Activated CD8-positive, alpha-beta memory T cell treated with anti-CD3 and anti-CD28 coated beads for 1 hour (primary cell): ENCODE measurements around the gene BAIAP2.

ENCODE experiments used
- DNase-seq, 2 donors: peaks; one replicate each; pipeline ENCODE4 v3.0.0-alpha.2; 2020; ENCODE audit warnings: low read depth in 1 of 2; ENCODE audit errors: extremely low read depth in 1 of 2

BAIAP2 gene, protein sequence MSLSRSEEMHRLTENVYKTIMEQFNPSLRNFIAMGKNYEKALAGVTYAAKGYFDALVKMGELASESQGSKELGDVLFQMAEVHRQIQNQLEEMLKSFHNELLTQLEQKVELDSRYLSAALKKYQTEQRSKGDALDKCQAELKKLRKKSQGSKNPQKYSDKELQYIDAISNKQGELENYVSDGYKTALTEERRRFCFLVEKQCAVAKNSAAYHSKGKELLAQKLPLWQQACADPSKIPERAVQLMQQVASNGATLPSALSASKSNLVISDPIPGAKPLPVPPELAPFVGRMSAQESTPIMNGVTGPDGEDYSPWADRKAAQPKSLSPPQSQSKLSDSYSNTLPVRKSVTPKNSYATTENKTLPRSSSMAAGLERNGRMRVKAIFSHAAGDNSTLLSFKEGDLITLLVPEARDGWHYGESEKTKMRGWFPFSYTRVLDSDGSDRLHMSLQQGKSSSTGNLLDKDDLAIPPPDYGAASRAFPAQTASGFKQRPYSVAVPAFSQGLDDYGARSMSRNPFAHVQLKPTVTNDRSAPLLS

DNA sequence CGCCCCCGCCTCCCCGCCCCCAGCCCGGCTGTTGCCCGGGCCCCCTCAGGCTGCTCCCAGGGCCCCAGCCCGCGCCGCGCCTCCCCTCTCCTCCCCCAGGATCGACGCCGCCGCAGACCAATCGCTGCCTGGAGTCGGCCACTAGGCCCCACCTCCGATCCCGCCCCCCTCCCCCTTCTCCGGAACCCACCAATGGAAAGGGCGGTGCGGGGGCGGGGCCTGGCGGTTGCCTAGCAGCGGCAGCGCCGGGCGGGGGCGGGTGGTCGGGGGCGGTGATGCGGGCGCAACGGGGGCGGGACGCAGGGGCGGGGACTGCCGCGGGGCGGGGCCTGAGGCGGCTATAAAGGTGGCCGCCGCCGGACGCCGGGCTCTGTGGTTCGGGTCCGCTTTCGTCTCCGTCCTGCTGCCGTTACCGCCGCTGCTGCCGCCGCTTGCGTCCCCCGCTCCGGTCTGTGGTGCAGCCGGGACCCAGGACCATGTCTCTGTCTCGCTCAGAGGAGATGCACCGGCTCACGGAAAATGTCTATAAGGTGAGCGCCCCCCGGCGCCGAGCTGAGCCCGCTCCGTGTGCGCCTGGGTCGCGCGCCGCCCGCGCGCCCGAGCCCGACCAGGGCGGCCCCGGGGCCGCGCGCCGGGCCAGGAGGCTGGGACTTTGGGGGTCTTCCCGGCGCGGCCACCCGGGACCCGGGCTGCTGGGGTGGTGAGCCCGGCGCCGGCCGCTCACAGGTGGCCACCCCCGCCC, at the start of gene BAIAP2:
Gene BAIAP2, plus strand, starts transcription at position 373 of the 742 bp plus-strand sequence. Its CDS starts 104 bp downstream, at position 477.
- peak; percentile 96 to 99 for DNase-seq

DNA sequence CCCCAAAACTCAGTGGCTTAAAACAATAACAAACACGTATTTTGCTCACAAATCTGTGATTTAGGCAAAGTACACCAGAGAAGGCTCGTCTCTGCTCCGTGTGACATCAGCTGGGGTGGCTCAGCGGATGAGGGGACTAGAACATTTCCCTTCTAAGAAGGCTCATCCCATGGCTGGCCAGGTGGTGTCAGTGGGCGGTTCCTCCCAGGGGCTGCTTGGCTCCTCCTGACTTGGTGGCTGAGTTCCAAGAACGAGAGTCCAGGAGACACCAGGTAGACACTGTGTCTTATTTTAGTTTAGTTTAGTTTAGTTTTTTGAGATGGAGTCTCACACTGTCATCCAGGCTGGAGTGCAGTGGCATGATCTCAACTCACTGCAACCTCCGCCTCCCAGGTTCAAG, 48.9 kb upstream of the BAIAP2 start:
- no peak for DNase-seq

DNA sequence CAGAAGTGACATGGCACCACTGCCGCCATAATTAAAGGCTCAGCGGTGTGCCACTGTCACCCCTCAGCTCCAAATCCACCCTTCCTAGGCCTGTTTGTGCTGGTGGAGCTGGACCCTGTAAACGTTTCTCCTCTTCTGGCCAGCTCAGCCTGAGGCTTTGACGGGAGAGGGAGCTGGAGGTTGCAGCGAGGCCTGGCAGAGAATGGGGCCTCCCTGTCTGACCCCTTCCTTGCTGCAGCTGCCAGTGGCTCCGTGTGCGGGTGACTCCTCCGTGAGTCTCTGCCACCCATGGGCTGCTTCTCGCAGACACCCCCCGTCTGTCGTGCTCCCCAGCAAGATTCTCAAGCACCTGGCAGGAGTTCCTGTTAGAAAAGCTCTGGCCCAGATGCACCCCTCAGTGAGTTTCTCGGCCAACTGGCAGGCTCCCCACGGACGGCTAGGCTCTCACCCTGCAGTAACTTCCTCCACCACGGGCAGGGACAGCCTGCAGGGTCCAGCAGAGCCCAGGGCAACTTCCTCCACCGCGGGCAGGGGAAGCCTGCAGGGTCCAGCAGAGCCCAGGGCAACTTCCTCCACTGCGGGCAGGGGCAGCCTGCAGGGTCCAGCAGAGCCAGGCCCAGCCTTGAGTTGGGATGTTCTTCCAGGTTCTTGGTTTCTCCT, 48.0 kb upstream of the BAIAP2 start:
- no peak for DNase-seq

DNA sequence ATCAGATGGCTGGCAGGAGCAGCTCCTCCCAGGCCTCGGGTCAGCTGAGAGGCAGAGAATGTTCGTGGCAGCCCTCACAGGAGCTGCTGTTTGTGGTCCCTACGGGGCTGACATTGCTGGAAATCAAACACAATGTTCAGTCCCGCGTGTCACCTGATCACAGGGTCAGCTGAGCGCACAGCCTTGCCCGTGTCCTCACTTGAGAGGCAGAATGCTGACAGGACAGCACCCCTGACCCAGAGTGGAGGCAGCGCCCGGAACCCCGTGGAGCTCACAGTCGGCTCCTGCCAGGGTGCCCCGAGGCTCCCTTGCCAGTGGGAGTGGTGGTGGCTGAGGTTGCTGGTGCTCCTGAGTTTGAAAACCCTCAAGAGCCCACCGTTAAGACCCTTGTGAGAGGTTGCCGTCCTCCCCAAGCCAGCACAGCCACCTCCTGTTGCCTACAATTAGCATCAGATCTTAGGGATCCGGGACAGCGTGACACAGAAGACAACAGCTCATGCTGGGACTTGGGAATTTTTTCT, 47.0 kb upstream of the BAIAP2 start:
- DNase-seq, result no peak

DNA sequence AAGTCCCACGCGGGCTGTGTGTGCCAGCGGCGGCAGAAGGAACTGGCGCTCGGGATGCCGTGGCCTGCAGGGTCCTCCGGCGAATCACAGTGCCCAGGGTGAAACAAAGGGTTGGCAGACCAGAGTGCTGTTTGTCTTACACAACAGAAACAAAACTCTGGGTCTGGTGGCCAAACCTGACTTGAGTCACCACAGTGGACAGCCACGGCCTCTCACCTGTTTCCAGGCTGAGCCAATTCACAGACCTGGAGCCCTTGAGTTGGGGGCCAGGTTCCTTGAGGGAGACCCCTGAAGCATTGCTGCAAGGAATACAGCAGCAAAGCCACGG, 45.4 kb upstream of the BAIAP2 start:
- no peak for DNase-seq

DNA sequence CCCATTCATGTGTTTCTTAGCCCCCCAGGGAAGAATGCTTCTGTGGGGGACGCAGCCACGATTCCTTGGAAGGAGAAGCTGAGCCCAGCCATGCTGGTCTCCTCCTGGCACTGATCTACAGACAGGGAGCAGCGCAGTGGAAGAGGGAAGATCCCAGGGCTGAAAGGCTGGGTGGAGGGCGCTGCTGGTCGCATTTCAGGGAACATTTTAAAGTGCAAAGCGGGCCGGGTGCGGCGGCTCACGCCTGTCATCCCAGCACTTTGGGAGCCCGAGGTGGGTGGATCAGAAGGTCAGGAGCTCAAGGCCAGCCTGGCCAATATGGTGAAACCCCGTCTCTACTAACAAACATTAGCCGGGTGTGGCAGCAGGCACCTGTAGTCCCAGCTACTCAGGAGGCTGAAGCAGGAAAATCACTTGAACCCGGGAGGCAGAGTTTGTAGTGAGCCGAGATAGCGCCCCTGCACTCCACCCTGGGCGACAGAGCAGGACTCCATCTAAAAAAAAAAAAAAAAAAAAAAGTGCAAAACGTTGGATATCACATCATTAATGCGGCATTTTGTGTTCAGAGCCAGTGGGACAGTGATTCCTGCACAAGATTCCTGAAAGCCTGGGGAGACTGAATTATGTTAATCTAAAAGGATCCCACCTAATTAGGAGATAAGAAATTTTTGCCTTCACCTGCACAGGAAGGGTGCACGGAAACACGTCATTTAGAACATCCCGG, 43.9 kb upstream of the BAIAP2 start:
- no peak for DNase-seq

DNA sequence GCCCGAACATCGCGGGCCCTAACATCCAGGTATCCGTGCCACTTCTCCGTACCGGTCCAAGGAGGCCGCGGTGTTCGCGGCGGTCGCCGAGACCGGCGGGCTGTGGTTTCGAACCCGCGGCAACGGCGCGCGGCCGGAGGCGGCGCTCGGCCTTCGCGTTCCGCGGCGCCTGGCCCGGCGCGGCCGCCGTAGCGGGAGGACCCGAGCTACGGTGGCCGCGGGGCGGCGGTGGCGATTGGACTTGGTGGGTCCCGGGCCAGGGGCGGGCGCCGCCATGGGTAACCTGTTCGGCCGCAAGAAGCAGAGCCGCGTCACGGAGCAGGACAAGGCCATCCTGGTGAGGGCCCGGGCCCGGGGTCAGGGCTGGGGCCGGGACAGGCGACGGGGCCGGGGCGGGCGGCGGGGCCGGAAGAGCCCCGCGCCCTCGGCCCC, 43.3 kb upstream of the BAIAP2 start, which contains the start of gene CHMP6:
Gene CHMP6, plus strand, starts transcription at position 197 of the 432 bp plus-strand sequence. Its CDS starts 78 bp downstream, at position 275.
- peak; percentile 26 to 60 for DNase-seq

DNA sequence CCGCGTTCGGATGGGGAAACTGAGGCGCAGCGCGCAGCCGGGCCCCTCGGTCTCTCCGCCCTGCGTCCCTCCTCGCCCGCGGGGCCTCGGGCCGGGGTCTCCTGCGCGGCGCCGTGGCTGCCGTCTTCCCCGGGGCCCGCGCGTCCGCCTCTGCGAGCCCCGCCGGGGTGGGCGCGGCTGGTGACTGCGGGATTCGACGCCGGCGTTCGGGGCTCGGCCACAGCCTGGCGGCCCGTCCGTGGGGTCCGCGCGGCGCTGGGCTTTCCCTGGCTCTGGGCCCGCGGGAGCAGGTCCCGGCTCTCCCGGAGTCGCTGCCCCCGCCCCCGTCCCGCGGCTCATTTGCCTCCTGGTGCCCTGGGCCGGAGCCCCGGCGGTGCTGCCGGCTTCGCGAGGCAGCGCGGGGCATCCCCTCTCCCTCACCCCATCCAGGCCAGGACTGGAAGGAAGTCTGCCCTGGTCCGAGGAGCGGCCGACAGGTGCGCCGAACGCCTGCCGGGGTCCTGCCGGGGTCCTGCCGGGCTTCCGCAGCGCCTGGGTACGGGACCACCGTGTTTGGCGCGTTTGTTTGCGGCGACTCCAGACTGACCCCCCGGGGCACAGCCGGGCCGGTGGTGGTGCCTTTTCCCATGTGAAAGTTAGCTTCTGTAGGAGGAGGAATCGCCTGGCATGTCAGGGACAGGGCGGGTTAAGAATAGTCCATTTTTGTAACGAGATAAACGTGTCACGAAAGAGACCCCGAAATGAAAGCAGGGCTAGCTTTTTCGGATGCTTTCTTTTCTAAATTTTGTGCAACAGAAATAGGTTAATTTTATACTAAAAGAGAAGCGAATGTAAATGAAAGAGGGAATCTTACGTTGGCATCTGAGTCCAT, 42.6 kb upstream of the BAIAP2 start:
- no peak for DNase-seq

DNA sequence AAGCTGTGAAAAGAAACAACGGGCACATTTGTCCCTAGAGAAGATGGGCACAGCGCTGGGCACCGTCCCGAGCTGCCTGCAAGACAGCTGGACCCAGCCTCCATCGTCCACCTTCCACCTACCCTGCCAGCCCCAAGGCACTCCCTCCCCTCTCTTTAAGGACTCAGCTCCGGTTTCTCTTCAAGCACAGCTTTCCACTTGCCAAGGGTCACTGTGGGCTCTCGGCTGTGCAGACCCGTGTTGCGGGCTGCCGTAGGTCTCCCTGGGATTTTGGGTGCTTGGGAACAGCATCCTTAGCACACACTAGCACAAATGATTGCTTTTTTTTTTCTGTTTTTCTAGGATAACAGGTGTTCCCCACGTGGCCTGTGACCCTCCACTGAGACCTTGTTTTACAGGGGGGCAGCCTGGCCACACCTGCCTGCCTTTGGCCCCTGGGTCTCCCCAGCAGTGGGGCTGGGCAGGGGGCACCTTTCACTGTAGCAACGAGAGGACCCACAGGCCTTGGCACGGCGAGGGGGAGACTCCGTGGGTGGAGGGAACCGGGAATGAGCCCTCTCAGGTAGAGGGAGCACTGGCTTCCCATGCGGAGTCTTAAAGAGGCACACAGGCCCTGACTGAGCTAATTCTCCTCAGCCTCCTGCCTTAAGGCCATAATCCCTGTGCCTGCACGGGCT, 41.9 kb upstream of the BAIAP2 start:
- DNase-seq, result no peak

DNA sequence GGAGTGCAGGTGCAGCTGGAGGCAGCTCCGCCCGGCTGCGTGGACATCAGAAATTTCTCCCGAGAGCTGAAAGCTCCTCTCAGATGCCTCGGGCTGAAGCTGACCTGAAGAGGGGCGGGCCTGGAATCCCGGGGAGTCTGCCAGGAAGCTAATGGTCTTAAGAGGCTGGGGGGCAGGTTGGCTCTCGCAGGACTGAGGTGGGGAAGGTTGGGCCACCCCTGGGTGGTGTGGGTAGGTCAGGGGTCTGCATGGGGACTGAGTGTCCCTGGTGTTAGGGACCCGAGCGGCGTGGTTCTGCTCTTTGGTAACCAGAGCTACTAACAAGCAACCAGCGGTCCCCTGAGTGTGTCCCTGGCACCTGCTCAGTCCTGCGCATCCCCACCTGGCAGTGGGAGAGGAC, 39.8 kb upstream of the BAIAP2 start:
- no peak for DNase-seq

DNA sequence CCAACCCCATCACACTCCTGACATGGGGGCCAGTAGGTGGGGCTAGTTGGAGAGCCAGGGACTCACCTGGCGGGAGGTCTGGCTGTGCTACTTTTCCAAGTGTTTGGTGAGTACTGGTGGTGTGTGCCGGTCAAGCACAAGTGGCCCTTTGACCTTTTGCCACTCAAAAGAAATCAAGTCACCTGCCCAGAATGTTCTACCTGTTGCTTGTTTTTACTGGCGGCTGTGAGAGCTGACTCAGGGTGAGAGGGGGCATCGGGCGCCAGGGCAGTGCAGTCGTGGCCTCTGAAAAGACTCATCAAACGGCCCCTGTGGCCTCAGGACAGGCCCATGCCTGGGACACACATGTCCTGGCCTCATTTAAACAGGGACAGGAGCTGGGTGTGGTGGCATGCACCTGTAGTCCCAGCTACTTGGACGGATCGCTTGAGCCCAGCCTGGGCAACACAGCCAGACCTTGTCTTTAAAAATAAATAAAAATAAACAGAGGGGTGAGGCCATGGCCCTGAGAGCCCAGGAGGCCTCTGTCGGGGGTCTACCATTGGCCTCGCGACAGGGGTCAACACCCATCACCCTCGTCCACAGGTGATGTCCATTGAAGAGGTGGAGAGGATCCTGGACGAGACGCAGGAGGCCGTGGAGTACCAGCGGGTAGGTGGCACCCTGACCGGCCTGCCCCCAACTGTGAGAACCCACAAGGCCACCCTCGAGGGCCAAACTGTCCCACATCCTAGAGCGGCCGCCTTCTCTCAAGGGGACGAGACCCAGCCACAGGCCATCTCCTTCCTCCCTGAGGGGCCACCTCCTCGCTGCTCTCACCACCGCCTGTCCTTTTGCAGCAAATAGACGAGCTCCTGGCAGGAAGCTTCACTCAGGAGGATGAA, 38.3 kb upstream of the BAIAP2 start:
- no peak for DNase-seq

DNA sequence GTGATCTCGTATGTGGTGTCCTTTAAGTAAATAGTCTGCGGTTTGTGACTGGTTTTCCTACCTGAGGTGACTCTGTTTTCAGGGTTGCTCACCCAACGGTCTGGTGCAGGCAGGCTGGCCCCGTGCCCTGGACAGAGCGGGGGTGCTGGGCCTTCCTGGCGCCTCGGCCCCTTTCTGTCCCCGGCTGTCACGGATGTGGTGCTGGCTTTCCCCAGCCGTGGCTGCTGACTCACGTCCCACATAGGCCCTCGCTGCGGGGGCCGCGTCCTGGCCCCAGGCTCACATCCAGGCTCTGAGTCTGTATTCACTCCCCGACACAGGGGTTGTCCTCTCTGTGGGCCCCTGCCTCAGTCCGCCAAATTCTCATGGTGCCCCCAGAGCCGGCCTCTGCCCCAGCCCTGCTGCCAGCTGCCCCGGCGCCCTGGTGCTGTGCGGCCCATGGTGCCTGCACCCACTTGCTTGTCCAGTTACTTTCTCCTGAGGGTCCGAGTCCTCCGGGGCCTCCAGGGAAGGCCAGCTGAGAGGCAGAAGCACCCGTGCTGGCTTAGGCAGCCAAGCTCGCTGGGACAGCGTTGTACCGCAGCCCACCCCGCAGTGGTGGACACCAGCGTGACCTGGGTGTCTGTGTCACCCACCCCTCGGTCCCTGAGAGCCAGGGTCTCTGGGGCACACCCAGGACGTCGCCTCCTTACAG, 37.4 kb upstream of the BAIAP2 start:
- DNase-seq, result no peak

DNA sequence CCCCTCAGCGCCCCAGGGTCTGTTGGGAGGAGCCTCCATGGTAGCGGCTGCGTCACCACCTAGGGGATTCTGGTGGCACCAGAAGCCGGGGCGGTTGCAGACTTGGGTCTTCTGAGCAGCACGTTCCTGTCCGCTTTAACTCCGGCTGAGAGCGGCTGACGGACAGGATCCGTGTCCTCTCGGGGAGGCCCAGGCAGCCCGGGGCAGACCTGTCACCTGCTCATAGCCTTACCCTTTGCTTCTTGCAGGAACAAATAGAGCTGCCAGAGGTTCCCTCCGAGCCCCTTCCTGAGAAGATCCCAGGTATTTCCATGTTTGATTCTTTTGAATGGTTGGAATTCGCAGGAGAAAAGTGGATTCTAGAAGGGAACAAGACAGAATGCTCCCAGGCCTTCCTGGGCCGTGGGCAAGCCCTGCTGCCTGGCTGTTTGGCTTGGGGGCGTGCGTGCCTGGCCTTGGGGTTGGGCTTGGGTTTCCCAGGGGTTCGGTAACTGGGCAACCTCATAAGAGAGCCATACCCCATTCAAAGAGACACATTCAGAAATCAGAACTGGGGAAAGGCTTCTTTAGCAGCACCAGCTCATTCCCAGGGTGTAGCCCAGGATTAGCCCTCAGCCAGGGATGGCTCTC, 36.7 kb upstream of the BAIAP2 start:
- DNase-seq, result no peak

DNA sequence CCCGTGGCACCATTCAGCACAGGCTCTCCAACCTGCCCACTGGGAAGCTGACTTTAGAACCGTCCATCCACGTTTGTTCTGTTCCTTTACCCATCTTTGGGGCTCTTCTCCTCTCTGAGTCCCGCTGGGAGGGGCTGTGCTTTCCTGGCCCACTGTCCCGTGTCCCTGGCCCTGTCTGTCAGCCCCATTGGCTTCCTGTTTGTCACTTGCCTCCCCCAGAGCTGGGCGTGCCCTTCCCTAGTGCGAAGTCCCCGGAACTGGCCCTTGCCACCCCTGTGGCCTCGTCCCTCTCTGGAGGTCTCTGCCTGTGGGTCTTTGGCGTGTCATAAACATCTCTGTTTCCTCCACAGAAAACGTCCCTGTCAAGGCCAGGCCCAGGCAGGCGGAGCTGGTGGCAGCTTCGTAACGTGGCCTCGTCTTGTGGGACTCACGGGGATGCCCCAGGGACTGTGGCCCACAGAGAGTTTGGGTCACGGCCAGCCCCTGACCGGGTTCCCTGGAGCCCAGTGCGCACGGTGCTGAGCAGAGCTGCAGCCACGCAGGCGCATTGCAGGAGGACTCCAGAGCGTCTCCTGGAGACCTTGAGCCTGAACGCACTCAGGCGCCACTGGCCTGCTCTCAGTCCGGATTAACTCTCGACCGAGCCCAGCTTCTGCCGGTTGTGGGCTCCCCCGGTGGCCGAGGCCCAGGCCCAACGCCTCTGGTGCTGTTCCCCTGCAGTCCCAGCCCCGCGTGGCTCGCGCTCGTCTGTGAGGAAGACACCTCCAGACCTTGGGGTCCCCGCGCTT, 36.0 kb upstream of the BAIAP2 start:
- no peak for DNase-seq

DNA sequence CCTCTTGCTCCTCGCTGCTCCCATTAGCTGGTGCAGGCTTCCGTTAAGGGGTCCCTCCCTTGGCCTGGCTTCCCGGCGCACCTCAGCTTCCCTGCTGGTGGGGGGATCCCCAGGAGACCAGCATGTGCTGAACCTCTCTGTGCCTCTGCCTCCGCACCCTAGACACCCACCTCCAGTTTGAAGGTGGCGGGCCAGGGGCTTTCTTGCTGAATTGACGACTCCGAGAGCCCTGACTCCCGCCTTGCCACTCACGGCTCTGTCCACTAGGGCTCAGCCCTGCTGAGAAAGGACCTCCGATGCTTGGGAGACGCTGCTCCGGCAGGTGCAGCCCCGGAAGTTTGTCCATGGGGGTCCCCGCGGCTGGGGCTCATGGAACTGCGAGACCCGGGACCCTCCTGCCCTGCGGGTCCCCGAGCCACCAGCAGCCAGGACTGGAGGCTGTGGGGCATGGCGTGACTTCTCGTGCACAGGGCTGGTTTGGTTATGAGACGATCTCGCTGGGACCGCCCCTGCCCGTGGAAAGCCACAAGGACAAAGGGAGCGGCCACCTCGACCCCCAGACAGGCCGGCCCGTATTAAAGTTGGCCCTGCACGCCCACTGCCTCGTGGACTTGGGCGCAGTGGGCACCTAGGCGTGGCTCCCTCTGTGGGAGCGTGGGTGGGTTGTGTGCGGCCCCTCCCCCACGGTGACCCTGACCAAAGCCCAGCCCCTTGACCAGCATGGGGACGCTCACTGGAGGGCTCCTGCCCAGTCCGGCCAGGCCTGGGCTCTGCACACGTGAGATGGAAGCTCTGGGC, 35.2 kb upstream of the BAIAP2 start:
- DNase-seq, result no peak

DNA sequence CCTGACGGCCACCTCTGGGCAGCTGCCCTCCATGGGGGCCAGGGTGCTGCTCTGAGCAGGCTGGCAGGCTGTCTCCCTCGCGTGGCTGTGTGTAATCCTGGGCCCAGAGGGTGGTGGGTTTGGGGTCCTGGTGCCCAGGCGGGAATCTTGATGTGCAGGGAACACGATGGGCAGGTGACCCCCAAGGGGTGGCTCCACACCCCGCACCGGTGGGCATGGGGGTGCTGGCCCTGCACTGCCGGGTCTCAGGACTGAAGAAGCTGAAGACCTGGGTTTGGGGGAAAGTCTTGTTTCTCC, 34.7 kb upstream of the BAIAP2 start:
- no peak for DNase-seq
